ENCODE measurements around the gene WFIKKN2. TPM values are rescaled to one million over a fixed set of nuclear protein-coding genes. Genes with fewer than 3 reads are reported as not detected.

The WFIKKN2 gene
- total RNA-seq, 1 donor = under 0.01 TPM

GRCh38 chr17:50818261-50818660, 17.1 kb upstream of the WFIKKN2 start:
- H3K4me3 ChIP-seq (ENCODE audit: low read depth, low read length) = no peak overlapping the region
- DNase-seq (ENCODE audit: low read depth) = no peak
- no peak for TF ChIP-seq CTCF (IDR thresholded peaks at IDR 0.05; ENCODE audit: insufficient read depth, low read depth, low read length)

- DNase-seq (ENCODE audit: low read depth) = no peak
- no peak for TF ChIP-seq CTCF (IDR thresholded peaks at IDR 0.05; ENCODE audit: insufficient read depth, low read depth, low read length)
- H3K4me3 ChIP-seq (ENCODE audit: low read depth, low read length) = no peak overlapping the region
Measured at GRCh38 chr17:50818921-50819657, 16.3 kb upstream of the WFIKKN2 start.

GRCh38 chr17:50820651-50821050, 14.7 kb upstream of the WFIKKN2 start:
- no peak for TF ChIP-seq CTCF (IDR thresholded peaks at IDR 0.05; ENCODE audit: insufficient read depth, low read depth, low read length)
- H3K4me3 ChIP-seq (ENCODE audit: low read depth, low read length) = no peak overlapping the region
- no peak for DNase-seq (ENCODE audit: low read depth)

GRCh38 chr17:50822550-50822949, 12.8 kb upstream of the WFIKKN2 start:
- TF ChIP-seq CTCF (IDR thresholded peaks at IDR 0.05; ENCODE audit: insufficient read depth, low read depth, low read length) = no peak
- no peak overlapping the region for H3K4me3 ChIP-seq (ENCODE audit: low read depth, low read length)
- no peak for DNase-seq (ENCODE audit: low read depth)

GRCh38 chr17:50824429-50824828, 11.0 kb upstream of the WFIKKN2 start:
- no peak for TF ChIP-seq CTCF (IDR thresholded peaks at IDR 0.05; ENCODE audit: insufficient read depth, low read depth, low read length)
- no peak for DNase-seq (ENCODE audit: low read depth)
- no peak overlapping the region for H3K4me3 ChIP-seq (ENCODE audit: low read depth, low read length)

- no peak overlapping the region for H3K4me3 ChIP-seq (ENCODE audit: low read depth, low read length)
- no peak for DNase-seq (ENCODE audit: low read depth)
- no peak for TF ChIP-seq CTCF (IDR thresholded peaks at IDR 0.05; ENCODE audit: insufficient read depth, low read depth, low read length)
Measured at GRCh38 chr17:50825188-50825587, 10.2 kb upstream of the WFIKKN2 start.
